ENCODE measurements around the gene PPP1R2C. TPM values are rescaled to one million over a fixed set of nuclear protein-coding genes. Genes with fewer than 3 reads are reported as not detected.

Gene PPP1R2C
- total RNA-seq, 1 donor from 2014 or later = not detected

DNA sequence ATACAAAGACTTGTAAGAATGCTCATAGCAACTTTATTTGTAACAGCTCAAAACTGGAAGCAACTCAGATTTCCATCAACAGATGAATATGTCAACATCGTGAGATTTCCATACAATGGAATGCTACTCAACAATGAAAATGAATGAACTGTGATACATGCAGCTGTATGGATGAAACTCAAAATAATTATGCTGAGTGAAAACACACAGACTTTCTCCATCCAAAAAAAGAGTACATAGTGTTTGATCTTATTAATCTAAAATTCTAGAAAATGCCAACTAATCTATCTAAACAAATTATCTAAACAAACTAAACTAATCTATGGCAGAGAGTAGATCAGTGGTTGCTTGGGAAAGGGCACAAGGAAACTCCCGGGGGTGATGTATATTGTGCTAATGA, 42.7 kb downstream of the PPP1R2C start:
- Histone ChIP-seq H3K9me3 (ENCODE audit: low read depth) (no peaks in the 10 kb centered on the region), H4K20me1 (ENCODE audit: low read depth) (no peaks in the 10 kb centered on the region), H3K79me2 (ENCODE audit: low read depth) (no peaks in the 10 kb centered on the region), H3F3A (ENCODE audit: low read depth) (no peaks in the 10 kb centered on the region), H3K9ac (no peak overlapping the region), H3K4me2 (no peak overlapping the region), H3K4me1 (no peaks in the 10 kb centered on the region), H3K27me3 (no peaks in the 10 kb centered on the region), H3K36me3 (no peaks in the 10 kb centered on the region), H3K27ac (no peak overlapping the region), H2AFZ (replicated peaks) (no peak overlapping the region), H3K4me3 (no peak overlapping the region)
- no peaks in the 10 kb centered on the region for H3K27me3 Mint-ChIP-seq (ENCODE audit: insufficient read depth, low read depth)
- H3K9me3 Mint-ChIP-seq = no peaks in the 10 kb centered on the region
- no peaks in the 10 kb centered on the region for H3K36me3 Mint-ChIP-seq
- no peaks in the 10 kb centered on the region for H3K4me1 Mint-ChIP-seq
- TF ChIP-seq EZH2phosphoT487 (IDR thresholded peaks at IDR 0.05) (no peak), EZH2 (IDR thresholded peaks at IDR 0.05) (no peak)
- TF ChIP-seq, protein P1, sequence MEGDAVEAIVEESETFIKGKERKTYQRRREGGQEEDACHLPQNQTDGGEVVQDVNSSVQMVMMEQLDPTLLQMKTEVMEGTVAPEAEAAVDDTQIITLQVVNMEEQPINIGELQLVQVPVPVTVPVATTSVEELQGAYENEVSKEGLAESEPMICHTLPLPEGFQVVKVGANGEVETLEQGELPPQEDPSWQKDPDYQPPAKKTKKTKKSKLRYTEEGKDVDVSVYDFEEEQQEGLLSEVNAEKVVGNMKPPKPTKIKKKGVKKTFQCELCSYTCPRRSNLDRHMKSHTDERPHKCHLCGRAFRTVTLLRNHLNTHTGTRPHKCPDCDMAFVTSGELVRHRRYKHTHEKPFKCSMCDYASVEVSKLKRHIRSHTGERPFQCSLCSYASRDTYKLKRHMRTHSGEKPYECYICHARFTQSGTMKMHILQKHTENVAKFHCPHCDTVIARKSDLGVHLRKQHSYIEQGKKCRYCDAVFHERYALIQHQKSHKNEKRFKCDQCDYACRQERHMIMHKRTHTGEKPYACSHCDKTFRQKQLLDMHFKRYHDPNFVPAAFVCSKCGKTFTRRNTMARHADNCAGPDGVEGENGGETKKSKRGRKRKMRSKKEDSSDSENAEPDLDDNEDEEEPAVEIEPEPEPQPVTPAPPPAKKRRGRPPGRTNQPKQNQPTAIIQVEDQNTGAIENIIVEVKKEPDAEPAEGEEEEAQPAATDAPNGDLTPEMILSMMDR (IDR thresholded peaks at IDR 0.05) = no peak
- H3K27ac Mint-ChIP-seq = no peak overlapping the region
- no peak overlapping the region for H3K4me3 Mint-ChIP-seq
- DNase-seq (ENCODE audit: low spot score) = no peak

GRCh38 chrX:42732506-42732905, 45.5 kb downstream of the PPP1R2C start:
- no peak overlapping the region for H2AFZ ChIP-seq (replicated peaks)
- H3K27ac ChIP-seq = no peak overlapping the region
- no peaks in the 10 kb centered on the region for H3K36me3 ChIP-seq
- H3K4me2 ChIP-seq = no peak overlapping the region
- H3K9ac ChIP-seq = no peak overlapping the region
- H3K4me3 ChIP-seq = no peak overlapping the region
- H3K27me3 ChIP-seq = no peaks in the 10 kb centered on the region
- peaks cover 3% of the 10 kb centered on the region for H3K9me3 Mint-ChIP-seq
- DNase-seq (ENCODE audit: low spot score) = no peak
- H3K4me1 ChIP-seq = no peaks in the 10 kb centered on the region
- H3K79me2 ChIP-seq (ENCODE audit: low read depth) = no peaks in the 10 kb centered on the region
- TF ChIP-seq, protein P1 (IDR thresholded peaks at IDR 0.05) = no peak
- no peaks in the 10 kb centered on the region for H4K20me1 ChIP-seq (ENCODE audit: low read depth)
- no peaks in the 10 kb centered on the region for H3K4me1 Mint-ChIP-seq
- H3K4me3 Mint-ChIP-seq = no peak overlapping the region
- H3K27ac Mint-ChIP-seq = no peak overlapping the region
- no peaks in the 10 kb centered on the region for H3K9me3 ChIP-seq (ENCODE audit: low read depth)
- H3K36me3 Mint-ChIP-seq = no peaks in the 10 kb centered on the region
- H3F3A ChIP-seq (ENCODE audit: low read depth) = no peaks in the 10 kb centered on the region
- no peaks in the 10 kb centered on the region for H3K27me3 Mint-ChIP-seq (ENCODE audit: insufficient read depth, low read depth)

Measured in neural progenitor cell (in vitro differentiated cells).